Activated CD4-positive, alpha-beta memory T cell treated with anti-CD3 and anti-CD28 coated beads for 36 hours (primary cell): ENCODE data around the gene FBH1. TPM values are rescaled to one million over a fixed set of nuclear protein-coding genes. Genes with fewer than 3 reads are reported as not detected.
A peak's percentile ranks its signal among the peaks of the same experiment; 100 is the strongest.

Source experiments
- CTCF ChIA-PET: fragments of 350-600 bp; sonication (Branson Sonifier 250); formaldehyde crosslinking; loops from one replicate; lab custom pipeline; 2021; ENCODE audit warnings: antibody characterized with exemption, inconsistent platforms; lab: Charles Lee
- POLR2A ChIA-PET: fragments of 350-600 bp; sonication (Branson Sonifier 250); formaldehyde crosslinking; loops from one replicate; lab custom pipeline; 2021; ENCODE audit warnings: antibody characterized with exemption; lab: Charles Lee
- DNase-seq: peaks from one replicate; pipeline ENCODE4 v3.0.0-alpha.2; 2020
- H3K27ac Mint-ChIP-seq: one replicate; pipeline ENCODE4 v1.8.0; 2021; ENCODE audit warnings: mixed read lengths
- H3K27me3 Mint-ChIP-seq: one replicate; pipeline ENCODE4 v1.8.0; 2021; ENCODE audit warnings: mixed read lengths
- H3K36me3 Mint-ChIP-seq: one replicate; pipeline ENCODE4 v1.8.0; 2021; ENCODE audit warnings: mixed read lengths
- H3K4me1 Mint-ChIP-seq: one replicate; pipeline ENCODE4 v1.8.0; 2021; ENCODE audit warnings: low read depth, mixed read lengths
- H3K4me3 Mint-ChIP-seq: one replicate; pipeline ENCODE4 v1.8.0; 2021; ENCODE audit warnings: mild to moderate bottlenecking, mixed read lengths
- H3K9me3 Mint-ChIP-seq: one replicate; pipeline ENCODE4 v1.8.0; 2021; ENCODE audit warnings: mixed read lengths
- intact Hi-C: fragments of 100-400 bp; cut with micrococcal nuclease; formaldehyde crosslinking; loops from one replicate; pipeline ENCODE4 v1.15.1; 2023
- total RNA-seq, 2 experiments: library from RNA; stranded (reverse); gene quantifications; one replicate each; pipeline ENCODE4 v1.2.3, GENCODE V29; 2021

Gene FBH1
- total RNA-seq, 2 experiments from 2014 or later, result 57.8 to 63.4 TPM

GRCh38 chr10:5977471-5978229 is 87.6 kb downstream of the FBH1 start, which contains the start of gene IL15RA:
Gene IL15RA, minus strand, starts transcription at chr10:5977543. Its CDS starts 51 bp downstream, at chr10:5977492.
- DNase-seq, result peak; percentile 93
- ChIA-PET CTCF (interaction anchor here (0.5 to 1.7 kb wide), 6 partner anchors 27 to 267 kb away, joined by 3 to 7 read pairs (median 4); partner anchors contain the start of genes ANKRD16 and FBH1), POLR2A (interaction anchor here (0.7 to 2.5 kb wide), 5 partner anchors 14 to 108 kb away, joined by 3 to 12 read pairs (median 3); partner anchors contain the start of genes ANKRD16 and FBH1)
- H3K4me1 Mint-ChIP-seq, result peaks cover 30% of the 10 kb centered on the region
- H3K27ac Mint-ChIP-seq, result peak within 1 kb of the TSS; percentile 93
- H3K36me3 Mint-ChIP-seq, result no peaks in the 10 kb centered on the region
- H3K27me3 Mint-ChIP-seq, result no peaks in the 10 kb centered on the region
- peak within 1 kb of the TSS; percentile 91 for H3K4me3 Mint-ChIP-seq
- intact Hi-C loops, result loop anchor here (2.0 to 10.0 kb wide), 8 partner anchors 37 to 683 kb away; partner anchors contain the start of genes FBH1 and GDI2
- H3K9me3 Mint-ChIP-seq, result no peaks in the 10 kb centered on the region

- CTCF ChIA-PET, result interaction anchor here (0.6 to 1.7 kb wide), 3 partner anchors 88 to 267 kb away, joined by 3 to 7 read pairs (median 4); partner anchors contain the start of genes ANKRD16 and FBH1
- Mint-ChIP-seq H3K27me3 (no peaks in the 10 kb centered on the region), H3K27ac (peak overlapping the region; percentile 54), H3K9me3 (no peaks in the 10 kb centered on the region), H3K36me3 (no peaks in the 10 kb centered on the region), H3K4me3 (peak overlapping the region; percentile 91), H3K4me1 (peaks cover 28% of the 10 kb centered on the region)
- POLR2A ChIA-PET, result interaction anchor here (0.7 kb wide), 1 partner anchor 35 kb away, joined by 3 read pairs; no protein-coding TSS in a partner anchor
- intact Hi-C loops, result loop anchor here (5.0 to 10.0 kb wide), 4 partner anchors 94 to 683 kb away; no protein-coding TSS in a partner anchor
- DNase-seq, result no peak
These were observed 88.1 kb downstream of the FBH1 start for GRCh38 chr10:5978230-5978489.

DNA sequence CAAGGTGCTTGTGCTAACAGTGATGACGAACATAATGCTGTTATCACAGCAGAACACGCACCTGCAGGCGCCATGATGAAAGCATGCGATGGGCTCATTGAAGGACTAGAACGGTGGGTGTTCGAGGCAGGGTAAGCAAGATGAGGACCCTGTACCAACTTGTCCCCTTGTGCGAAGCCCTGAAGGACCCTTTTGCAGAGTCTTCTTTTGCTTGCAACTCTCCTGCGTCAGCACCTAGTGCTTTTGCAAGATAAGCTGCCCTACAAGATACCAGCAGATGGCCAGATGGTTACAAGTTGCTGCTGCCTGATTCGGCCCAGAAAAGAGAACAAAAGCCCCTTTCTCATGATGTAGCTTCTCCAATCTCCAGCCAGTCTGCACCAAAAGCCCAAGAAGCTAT is 91.5 kb downstream of the FBH1 start:
- ChIA-PET POLR2A (no interaction called here), CTCF (no interaction called here)
- H3K36me3 Mint-ChIP-seq, result no peaks in the 10 kb centered on the region
- peaks cover 4% of the 10 kb centered on the region for H3K27me3 Mint-ChIP-seq
- H3K4me1 Mint-ChIP-seq, result peaks cover 3% of the 10 kb centered on the region
- H3K4me3 Mint-ChIP-seq, result no peak overlapping the region
- H3K9me3 Mint-ChIP-seq, result no peaks in the 10 kb centered on the region
- intact Hi-C loops, result no loop called here
- no peak for DNase-seq
- H3K27ac Mint-ChIP-seq, result no peak overlapping the region

DNA sequence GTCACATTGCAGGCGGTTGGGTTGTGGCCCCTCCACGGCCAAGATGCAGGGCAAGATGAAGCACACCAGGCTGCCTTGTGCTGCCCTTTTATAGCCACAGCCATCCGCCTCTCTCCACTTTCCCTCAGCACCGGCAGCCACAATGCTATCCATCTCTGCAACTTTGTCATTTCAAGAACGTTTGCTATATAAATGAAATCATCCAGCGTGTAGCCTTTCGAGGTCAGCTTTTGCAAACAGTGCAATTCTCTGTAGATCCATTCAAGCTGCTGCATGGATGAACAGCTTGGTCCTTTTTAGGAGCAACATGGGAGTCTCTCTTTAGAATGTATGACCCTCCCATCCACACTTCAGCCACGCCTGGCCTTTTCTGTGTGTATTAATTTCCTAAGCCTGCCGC is 93.7 kb downstream of the FBH1 start:
- H3K4me3 Mint-ChIP-seq, result no peak overlapping the region
- no peaks in the 10 kb centered on the region for H3K36me3 Mint-ChIP-seq
- ChIA-PET CTCF (no interaction called here), POLR2A (no interaction called here)
- no peaks in the 10 kb centered on the region for H3K9me3 Mint-ChIP-seq
- no peak overlapping the region for H3K27ac Mint-ChIP-seq
- peaks cover 7% of the 10 kb centered on the region for H3K27me3 Mint-ChIP-seq
- intact Hi-C loops, result no loop called here
- no peak for DNase-seq
- peaks cover 10% of the 10 kb centered on the region for H3K4me1 Mint-ChIP-seq

- intact Hi-C loops, result no loop called here
- Mint-ChIP-seq H3K4me3 (no peak overlapping the region), H3K36me3 (no peaks in the 10 kb centered on the region), H3K27me3 (peaks cover 7% of the 10 kb centered on the region), H3K9me3 (no peaks in the 10 kb centered on the region), H3K27ac (no peak overlapping the region), H3K4me1 (peaks cover 10% of the 10 kb centered on the region)
- ChIA-PET CTCF (no interaction called here), POLR2A (no interaction called here)
- DNase-seq, result no peak
These were observed 95.0 kb downstream of the FBH1 start for GRCh38 chr10:5985029-5985428.

Other genes with a start within 250 kb of the FBH1 start
- gene ASB13, start 223.6 kb upstream of the FBH1 start, total RNA-seq, result 10 to 100 TPM; 12.1 to 12.5 TPM
- 10 to 100 TPM; 41.8 to 43.8 TPM for gene TASOR2, start 205.4 kb upstream of the FBH1 start, total RNA-seq
- 100 to 1,000 TPM; 283 to 286 TPM for gene GDI2, start 76.8 kb upstream of the FBH1 start, total RNA-seq
- gene ANKRD16, start 350 bp upstream of the FBH1 start, total RNA-seq, result 1 to 10 TPM; 5.9 to 6.4 TPM
- gene IL15RA, start 87.3 kb downstream of the FBH1 start, total RNA-seq, result 10 to 100 TPM; 20.1 to 20.2 TPM
- gene IL2RA, start 172.1 kb downstream of the FBH1 start, total RNA-seq, result 100 to 1,000 TPM; 961 to 988 TPM
- gene RBM17, start 198.8 kb downstream of the FBH1 start, total RNA-seq, result 100 to 1,000 TPM; 151 to 155 TPM